Fibroblast of pulmonary artery (primary cell): Measurements from ENCODE around the gene GULP1.

Experiments used
- DNase-seq: peaks from one replicate; pipeline ENCODE4 v3.0.0-alpha.2; 2010; ENCODE audit warnings: low read depth
- H3K4me3 ChIP-seq: replicated peaks from 2 replicates; pipeline ENCODE4 v1.5.1; 2011; ENCODE audit warnings: low read depth, mild to moderate bottlenecking, control low read depth, low read length, moderate library complexity
- TF ChIP-seq, protein P1 (sequence below): IDR thresholded peaks from 2 replicates; pipeline ENCODE4 v1.5.1; 2011; ENCODE audit warnings: mild to moderate bottlenecking, control low read depth, low read length, inconsistent platforms; ENCODE audit errors: missing control alignments

GULP1 gene

GRCh38 chr2:188576006-188576405, 284.3 kb downstream of the GULP1 start:
- no peak overlapping the region for H3K4me3 ChIP-seq
- TF ChIP-seq, protein P1, sequence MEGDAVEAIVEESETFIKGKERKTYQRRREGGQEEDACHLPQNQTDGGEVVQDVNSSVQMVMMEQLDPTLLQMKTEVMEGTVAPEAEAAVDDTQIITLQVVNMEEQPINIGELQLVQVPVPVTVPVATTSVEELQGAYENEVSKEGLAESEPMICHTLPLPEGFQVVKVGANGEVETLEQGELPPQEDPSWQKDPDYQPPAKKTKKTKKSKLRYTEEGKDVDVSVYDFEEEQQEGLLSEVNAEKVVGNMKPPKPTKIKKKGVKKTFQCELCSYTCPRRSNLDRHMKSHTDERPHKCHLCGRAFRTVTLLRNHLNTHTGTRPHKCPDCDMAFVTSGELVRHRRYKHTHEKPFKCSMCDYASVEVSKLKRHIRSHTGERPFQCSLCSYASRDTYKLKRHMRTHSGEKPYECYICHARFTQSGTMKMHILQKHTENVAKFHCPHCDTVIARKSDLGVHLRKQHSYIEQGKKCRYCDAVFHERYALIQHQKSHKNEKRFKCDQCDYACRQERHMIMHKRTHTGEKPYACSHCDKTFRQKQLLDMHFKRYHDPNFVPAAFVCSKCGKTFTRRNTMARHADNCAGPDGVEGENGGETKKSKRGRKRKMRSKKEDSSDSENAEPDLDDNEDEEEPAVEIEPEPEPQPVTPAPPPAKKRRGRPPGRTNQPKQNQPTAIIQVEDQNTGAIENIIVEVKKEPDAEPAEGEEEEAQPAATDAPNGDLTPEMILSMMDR = no peak
- DNase-seq = no peak

DNA sequence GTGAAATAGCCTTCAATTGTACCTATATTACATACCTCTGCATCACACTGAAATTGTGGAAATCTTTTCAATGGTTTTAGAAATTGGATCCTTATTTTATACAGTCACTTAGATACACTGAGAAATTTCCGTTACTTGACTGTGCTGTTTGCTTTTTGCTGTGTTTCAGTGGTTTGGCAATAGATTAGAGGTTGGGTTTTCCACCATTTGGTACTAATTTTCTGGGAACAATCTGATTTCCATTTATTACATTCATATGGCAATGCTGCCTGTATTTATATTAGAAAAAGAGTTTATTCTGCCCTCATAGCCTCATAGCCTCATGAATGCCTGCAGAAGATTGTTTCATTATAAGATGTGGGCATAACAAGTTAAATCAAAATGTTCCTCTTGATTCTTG, 285.0 kb downstream of the GULP1 start:
- DNase-seq = no peak
- H3K4me3 ChIP-seq = no peak overlapping the region
- TF ChIP-seq, protein P1 = no peak

GRCh38 chr2:188577231-188577630, 285.6 kb downstream of the GULP1 start:
- DNase-seq = no peak
- no peak overlapping the region for H3K4me3 ChIP-seq
- TF ChIP-seq, protein P1 = no peak

- H3K4me3 ChIP-seq = no peak overlapping the region
- no peak for DNase-seq
- TF ChIP-seq, protein P1 = no peak
These were observed 289.1 kb downstream of the GULP1 start for GRCh38 chr2:188580738-188581137.

GRCh38 chr2:188582211-188582610, 290.5 kb downstream of the GULP1 start:
- no peak for DNase-seq
- H3K4me3 ChIP-seq = no peak overlapping the region
- TF ChIP-seq, protein P1 = no peak

DNA sequence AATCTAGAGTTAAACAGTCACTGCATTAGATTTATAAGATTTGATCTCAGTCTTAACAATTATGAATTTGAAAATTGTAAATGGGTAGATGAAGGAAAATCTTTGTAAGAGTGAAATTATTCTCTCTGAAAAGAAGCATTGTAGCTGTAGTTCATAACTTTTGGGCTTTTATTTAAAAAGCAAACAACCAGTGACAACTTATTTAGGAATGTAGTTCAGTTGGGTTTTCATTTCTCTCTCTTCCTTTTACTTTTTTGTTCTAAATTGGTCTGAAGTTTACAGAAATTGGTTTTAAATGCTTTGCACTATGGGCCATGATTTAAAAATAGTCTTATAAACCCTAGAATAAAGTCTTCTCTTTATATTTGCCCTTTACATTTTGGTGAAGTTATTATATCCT, 296.6 kb downstream of the GULP1 start:
- H3K4me3 ChIP-seq = no peak overlapping the region
- DNase-seq = no peak
- TF ChIP-seq, protein P1 = no peak

DNA sequence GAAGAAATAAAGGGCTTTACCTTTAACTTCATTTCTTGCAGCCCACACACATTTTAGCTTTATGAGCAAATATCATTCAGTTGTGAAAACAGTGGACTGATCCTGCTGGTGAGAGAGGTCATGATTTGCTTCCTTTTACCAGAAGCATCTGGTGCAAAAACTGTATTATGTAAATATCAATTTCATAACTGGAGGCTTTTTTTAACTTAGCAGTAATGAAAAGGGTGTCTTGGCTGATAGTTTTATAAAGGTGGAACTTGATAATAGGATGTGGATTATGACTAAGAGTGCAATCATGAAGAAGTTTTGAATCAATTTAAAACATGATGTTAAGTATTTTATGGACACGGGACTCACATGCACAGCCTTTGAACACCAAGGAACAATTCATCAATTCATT, 304.4 kb downstream of the GULP1 start:
- DNase-seq = peak; percentile 36
- TF ChIP-seq, protein P1 = no peak
- no peak overlapping the region for H3K4me3 ChIP-seq
